8988T (cell line): ENCODE results near the gene PAX3.

ENCODE experiments used
- DNase-seq: peaks from one replicate; pipeline ENCODE4 v3.0.0; 2011

The PAX3 gene

DNA sequence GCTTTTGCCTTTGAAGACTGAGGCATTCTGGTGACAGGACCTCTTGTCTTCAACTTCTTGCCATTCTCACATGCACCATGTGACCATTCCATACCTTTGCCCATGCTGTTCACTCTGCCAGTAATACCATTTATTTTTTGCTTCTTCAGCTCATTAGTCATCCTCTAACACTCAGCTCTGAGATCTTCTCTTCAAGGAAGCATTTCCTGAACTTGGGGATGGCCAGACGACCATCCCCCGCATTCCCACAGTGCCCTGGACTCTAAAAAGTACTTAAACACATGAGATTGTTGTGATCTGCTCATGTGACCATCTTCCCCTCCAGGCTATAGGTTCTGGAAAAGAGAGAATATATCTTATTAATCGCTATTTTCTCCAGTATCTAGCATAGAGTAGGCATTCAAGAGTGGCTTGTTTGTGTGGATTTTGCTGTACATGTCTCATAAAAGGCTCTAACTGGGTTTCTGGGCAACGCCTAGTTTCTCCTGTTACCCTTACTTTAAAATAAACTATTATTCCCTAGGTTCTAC, 33.9 kb downstream of the PAX3 start:
- DNase-seq: no peak

DNA sequence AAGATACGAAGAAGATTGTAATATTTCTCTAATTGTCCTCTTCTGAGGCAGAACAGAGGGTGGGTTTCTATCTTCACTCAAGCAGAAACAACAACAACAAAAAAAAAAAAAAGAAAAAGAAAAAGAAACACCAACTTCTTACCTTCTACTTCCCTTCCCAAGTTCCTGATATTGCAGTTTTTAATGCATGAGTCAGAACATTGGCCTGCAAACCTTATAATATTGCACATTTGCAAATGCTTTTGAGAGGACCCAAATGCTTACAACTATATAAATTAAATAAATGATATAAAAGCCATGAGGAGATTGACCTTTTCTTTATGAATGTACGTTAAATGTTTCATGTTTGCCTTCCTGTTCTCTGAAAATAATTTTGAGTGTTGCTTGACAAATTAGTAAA, 37.3 kb downstream of the PAX3 start:
- no peak for DNase-seq

DNA sequence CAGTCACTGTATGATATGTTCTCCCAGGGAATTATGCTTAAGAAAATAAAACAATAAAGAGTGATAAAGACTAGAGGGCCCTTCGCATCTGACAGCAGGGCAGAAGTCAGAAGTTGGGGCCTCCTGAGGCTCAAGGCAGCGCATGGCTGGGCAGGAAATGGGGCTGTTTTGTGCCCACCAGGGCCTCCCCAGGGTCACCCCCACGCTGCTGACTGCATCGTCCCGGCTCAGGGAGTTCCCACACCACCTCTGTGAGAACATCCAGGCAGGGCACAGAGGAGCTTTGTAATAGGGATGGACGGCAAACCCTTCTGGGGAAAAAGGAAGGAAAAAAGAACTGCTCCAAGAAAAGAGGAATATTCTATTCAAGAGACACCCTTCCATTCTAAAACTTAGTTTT, 41.2 kb downstream of the PAX3 start:
- no peak for DNase-seq

DNA sequence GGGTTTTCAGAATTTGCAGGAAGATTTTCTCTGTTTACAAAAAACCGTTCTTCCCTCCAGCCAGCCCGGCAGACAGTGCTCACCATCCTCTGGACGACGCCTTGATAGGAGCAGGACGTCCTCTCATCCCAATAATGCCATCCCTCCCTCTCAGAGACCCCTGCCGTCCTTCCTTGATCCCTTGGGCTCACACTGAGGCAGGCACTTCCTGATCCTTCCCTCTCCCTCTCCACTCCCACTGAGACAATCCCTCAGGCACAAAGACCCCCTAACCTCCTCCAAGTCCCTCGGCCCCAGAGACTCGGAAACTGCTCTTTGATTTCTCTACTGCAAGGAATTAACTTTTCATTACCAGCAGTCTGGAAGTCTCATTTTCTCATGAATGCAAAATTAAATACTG, 42.5 kb downstream of the PAX3 start:
- DNase-seq: no peak

DNA sequence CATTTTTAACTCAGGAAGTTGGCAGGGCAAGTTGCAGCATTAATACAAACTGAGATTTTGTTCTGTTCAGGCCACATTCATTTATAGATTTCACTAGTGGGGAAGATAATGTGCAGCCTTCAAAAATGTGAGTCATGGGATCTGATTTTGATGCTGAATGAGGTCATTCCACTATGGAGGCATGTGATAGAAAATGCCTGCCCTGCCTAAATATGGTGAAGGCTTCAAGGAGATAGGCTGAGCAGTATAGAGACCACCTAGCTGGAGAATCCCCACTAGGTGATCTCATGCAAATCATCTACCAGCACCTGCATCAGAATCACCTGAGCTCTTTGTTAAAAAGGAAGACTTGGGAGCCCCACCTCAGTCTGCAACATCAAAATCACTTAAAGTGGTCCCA, 43.7 kb downstream of the PAX3 start:
- DNase-seq: no peak

DNA sequence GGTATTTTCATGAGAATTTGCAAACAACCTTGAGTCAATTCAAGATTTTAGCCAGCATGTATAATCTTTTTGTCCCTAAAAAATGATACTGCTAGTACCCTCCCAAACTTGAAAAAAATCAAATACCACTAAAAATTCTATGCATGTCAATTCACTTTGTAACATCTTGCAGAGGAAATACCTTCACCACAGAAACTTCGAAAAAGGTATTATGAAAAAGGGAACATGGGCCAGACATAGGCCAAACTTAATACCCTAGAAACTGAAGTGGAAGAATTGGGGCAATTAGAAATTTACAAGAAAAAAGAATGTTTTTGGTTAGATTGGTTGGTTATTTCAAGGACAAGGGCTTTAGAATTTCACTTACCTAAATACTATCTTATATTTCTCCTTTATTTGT, 48.5 kb downstream of the PAX3 start:
- no peak for DNase-seq

DNA sequence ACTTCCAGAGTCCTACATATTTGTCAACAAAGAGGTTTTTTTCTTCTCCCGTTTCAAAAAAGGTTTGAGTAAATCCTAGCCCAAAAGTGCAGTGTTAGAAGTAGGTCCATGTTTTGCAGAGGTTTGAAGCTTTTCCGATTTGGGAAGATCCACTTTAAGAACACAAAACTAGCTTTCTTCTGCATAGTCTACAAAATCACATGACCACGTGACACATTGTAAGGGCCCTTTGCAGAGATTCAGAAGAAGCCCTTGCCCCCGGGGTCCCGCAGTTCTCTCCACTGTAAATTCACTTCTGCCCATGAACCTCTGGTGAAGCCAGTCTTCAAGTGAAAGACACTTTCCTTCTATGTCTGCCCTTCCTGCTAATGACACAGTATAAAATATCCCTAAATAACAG, 49.4 kb downstream of the PAX3 start:
- no peak for DNase-seq

DNA sequence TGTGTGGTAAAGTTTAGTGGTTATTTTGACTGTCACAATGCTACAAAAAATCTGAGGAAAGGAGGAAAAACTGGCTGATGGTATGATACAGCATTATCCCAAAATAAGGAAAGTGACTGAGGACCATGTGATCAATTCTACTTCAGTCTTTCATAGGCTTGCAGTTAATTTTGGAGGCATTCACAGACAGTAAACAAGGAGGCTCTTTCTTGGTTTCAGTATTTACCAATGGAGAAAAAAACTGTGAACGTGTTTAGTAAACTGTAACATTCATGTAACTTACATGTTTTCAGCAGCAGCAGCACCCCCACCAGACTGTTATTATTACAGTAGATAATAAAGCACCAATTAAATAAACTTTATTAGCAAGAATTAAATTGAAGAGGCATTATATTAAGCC, 50.0 kb downstream of the PAX3 start:
- DNase-seq: no peak

DNA sequence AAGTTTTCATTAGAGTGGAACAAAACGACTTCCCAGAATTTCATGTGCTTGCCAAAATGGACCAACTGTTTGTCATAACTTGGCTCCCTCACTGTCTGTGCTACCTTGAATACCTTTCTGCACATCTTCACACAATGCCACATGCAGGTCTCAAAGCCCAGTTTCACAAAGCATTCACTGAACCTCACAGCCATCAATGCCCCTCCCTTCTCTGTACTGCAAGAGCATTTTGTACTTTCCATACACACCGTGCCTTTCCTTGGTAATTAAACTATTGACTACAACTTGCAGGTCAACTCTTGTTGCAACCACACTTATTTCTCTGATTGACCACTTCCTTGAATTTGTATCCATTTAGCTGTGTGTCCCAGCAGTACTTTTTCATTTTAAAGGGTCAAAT, 50.5 kb downstream of the PAX3 start:
- no peak for DNase-seq

DNA sequence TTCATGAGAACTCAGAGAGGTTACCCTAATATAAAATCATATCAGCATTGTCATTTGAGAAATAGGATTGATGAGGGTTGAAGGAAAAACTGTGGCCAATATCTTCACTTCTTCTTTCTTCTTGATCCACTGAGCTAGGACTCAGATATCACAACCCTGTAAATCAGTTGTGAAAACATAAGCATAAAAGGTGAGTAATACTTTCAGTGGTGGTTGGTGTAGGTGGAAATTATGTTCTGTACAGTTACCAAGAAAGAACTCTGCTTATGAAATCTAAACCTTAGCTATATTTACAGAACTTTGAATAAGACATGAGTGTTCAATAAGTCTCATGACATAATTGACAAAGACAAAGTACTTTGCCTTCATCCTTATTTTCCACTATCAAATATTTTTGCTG, 56.3 kb downstream of the PAX3 start:
- DNase-seq: no peak

DNA sequence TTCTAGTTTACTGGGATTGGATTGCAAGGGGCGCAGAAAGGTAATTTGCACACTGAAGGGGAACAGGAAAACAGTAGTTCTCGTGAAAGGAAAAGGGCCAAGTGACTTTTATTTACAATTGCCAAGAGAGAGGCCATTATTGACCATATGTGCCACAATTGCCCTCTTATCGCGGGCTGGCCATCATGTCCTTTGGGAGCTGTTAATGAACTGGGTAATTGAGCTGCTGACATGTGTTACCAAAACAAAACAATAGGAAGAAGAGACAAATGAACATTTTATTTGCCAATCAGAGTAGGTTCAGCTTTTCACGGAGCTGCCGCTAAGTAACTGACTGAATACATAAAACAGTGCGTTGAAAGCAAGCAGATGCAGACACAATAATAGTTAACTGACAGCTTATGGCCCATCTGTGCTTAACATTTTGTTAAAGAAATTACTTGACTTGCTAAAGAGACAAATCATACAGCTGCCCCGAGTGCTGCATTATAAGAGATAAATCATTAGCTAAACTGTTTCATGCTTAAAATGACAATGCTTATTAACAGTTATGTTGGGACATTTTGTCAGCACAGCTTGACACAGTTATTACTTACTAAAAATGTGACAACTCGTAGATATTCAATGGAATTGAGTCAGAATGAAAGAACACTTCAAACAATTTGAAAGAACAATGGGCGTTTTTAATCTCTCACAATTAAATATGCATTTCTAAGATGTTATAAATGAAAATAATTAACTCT, 57.5 kb downstream of the PAX3 start:
- no peak for DNase-seq

DNA sequence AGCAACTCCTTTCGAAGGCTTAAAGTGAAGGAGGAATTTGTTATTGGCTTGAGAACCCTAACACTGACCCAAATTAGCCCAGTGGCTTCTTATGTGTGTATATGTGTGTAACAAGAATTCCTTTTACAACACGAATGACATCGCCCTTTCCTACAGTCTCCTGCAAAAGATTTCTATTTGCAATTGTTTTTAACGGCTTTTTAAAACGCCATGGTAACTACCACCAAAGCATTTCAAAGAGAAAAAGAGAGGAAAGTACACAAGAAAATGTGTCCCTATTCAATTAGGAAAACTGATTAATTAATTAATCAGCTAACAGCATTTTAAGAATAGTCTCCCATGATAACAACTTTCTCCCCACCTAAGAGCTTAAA, 58.1 kb downstream of the PAX3 start:
- no peak for DNase-seq

DNA sequence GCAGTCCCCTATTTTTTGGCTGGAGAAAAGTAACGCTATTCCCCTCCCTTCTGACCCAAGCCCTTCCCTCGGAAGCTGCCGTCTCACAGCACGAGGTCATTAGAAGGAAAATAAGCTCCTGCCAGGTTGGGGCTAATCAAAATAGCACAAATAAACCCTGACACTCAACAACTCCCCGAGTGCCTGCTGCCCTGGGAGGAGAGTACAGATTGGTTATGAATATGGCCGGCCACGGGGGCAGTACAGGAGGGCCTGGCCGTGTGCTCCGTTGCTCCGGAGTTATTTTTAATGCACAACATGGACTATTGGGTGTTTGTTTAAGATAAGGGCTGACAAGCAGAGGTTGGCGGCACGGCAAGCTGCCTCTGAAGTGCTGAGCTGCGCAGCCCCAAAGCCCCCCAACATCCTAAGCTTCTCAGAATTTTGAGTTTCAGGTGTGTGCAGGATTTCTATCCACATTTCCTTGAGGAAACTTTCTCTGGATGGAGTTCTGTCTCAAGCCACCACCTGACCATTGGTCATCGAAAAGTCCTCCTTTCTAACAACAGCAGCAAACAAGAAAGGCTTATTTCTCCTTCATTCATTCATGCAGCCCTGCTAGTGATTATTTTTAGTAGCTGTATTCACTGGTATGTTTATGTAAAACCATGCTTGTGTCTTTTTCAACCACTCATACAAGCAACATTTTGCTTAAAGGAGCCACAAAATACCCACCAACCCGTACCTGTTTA, 58.7 kb downstream of the PAX3 start:
- DNase-seq: no peak

DNA sequence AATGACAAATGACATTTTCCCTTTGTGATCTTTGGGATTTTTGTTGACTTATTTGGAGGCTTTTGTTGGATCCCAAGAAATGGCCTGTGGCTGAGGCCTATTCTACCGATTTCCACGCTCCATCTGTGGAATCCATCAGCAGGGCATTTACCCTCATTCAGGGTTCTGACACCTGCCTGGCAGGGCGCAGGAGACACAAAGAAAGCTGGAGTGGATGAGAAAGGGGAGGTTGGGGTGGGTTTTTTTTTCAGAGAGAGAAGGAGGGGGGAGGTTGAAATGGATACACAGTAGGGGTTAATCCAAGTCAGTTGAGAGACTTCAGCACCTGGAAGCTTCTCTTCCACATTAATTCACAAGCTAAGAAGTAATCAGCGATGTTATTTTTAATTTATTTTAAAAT, 59.7 kb downstream of the PAX3 start:
- no peak for DNase-seq

DNA sequence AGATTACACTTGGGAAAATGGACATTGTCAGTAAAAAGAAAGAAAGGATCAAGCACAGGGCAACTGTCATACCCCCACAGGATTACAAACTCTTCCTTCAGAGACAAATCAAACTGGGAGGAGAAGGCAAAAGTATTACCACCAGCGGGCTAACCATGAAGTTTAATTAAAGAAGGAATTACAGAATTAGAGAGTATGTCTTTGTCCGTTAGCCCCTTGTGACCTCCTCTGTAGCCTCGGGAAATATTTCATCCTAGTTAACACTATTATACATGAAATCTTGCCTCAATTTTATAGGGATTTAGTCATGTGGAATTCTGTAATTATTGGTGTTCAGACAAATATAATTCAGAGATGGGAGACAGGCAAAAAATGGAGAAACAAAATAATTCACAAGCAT, 60.7 kb downstream of the PAX3 start:
- no peak for DNase-seq

DNA sequence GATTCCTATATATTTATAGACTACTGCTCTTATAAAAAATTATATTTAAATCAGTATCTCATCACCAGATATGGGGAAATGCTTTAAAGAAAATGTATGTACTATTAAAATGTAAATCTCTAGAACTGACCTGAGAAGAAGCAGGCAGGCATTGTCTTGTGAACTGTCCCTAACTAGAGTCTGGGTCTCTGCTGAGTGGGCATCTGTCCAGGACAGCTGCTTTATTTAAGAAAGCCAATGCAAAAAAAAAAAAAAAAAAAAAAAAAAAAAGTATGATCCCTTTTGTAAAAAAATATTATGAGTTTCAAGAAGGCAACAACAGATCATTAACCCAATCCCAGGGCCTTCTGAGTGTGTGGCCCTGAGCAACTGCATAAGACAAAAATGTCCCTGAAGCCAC, 66.0 kb downstream of the PAX3 start:
- no peak for DNase-seq

DNA sequence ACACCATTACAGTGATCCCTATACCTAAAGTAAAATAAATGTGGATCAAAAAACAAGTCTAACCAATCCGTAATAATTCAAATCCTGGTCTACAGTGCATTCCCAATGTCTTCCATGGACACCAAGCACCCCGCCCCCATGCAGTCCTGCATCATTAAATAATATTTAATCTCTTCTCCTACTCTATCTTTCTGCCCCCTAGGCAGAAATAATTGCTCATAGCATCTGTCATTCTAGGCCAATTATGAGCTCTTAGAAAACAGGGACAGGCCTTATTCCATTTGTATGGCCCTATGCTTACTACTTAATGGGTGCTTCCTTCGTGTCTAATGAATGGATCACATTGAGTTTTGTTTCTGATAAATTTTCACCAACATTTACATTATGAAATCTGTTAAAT, 66.4 kb downstream of the PAX3 start:
- no peak for DNase-seq

DNA sequence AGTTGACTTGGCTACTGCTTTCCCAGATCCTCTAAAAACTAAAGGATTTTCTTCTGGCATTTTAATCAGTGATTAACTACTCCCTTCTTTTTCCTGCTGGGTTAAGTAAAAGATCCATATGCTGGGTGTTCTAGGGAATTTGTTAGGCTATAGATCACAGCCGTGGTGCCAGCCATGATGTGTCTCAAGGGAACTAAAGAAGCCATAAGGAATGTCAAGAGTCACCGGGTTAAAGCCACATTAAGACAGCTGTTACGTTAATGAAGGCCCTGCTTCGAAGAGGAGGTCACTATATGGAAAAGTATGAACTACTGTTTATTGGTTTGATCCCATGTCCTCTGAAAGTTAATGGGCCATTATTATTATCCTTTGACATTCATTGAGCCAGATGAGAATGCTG, 70.7 kb downstream of the PAX3 start:
- no peak for DNase-seq

DNA sequence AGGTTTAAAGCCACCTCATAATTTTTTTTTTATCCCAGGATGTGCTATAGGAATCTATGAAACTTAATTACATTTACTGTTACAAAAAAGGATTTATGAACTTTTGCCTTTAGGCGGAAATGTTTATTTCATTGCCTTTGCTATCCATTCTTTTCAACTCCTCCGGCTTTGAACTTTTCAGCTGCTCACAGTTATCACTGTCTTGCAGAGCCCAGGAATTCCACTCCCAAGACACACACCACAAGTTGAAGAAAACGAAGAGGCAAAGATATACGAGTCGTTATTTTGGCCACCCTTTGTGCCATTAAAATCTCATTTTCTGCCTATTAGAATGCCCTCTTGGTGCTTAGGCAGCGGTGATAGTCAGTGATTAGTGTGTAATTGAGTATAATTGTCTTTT, 80.0 kb downstream of the PAX3 start:
- no peak for DNase-seq

DNA sequence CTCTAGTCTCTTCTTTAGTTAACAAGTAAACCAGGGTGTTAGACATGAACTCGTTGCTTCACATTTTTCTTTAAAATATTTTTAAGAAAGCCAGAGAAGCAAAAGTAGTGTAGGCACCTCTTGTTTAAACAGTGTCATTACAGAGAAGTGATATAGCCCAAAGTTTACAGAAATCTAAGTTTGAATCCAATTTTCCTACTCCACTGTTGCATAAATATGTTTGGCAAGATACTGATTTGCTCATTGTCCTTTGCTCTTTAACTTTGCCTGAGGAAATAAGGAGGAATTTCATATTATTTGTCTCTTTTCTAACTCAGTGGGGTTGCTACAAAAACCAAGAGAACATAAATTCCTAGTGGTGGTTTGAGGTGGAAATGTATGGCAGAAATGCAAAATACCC, 81.1 kb downstream of the PAX3 start:
- DNase-seq: no peak

DNA sequence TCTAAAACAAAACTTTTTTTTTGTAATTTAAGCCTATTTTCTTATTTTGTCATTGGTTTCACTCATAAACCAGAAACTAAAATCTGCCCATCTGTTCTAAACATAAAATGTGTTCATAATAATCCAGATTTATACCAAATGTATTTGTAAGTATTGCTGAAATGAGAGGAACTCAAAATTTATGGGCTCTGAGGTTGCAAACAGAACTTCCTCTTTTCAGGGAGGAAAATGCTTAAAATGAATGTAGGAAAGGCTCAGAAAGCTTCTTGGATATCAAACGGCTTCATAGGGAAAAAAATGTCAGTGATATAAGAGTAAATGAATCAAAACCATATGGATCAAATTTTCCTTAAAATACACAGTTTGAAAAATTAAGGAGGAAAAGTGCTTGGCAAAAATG, 83.9 kb downstream of the PAX3 start:
- DNase-seq: no peak

DNA sequence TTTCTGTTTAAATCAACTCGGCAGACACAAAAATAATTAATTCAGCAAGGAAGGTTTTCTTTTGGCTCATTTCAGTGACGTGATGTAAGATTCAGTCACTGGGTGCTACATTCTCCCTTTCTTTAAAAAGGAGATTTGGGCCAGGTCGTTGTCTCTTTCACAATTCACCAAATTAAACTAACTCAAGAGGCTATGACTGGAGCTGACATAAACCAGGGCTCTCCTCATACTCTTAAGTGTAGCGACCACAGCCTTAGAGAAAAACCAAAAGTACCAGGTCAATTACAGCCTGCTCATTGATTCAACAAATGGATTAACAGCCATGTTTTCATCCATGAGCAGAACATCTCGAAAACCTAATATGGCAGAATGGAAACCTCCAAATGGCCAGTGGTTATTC, 85.7 kb downstream of the PAX3 start:
- DNase-seq: no peak

DNA sequence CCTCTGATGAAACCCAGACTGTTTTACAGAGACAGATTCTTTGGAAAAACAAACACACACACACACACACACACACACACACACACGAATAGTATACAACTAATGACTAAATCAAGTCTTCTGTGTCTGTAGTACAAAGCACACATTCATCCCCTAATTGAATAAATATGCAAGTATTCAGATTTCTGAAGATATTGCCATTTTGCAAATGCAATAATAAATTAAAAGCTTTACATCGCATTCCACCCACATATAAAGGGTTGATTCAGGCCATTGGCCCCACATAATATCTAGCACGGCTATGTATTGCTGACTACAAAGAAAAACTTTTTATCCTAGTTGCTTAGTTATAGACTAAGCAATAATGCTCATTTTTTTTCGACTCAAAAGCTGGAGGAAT, 86.2 kb downstream of the PAX3 start:
- no peak for DNase-seq

DNA sequence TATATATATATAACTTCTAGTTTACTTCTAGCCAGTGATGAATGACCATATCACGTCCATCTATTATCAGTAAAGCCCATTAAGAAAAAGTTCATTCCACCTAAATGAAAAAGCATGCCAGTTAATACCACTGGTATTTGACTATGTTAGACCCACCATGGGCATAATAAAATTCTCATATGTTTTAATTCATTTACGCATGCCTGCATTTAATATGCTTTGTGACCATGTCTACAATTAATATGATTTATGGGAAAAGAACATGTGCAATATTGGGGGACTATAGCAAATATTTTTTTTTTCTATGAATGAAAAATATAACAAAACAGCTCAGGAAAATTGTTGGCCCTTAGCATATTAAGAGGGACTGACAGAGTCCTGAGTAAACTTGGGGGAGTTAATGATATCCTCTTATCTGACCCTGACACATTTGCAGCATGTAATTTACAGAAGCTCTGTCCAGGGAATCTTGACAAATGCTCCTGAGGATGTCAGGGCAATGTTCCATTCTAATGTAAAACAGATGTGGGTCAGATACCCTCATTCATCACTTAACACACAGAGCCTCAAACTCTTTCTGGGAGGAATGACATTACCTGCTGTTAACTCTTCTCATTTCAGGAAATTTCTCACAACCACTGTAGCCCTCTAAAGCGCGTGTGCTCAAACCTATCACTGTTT, 90.6 kb downstream of the PAX3 start:
- no peak for DNase-seq
